SK-N-SH (cell line): ENCODE measurements around the gene NAV2. TPM values are rescaled to one million over a fixed set of nuclear protein-coding genes. Genes with fewer than 3 reads are reported as not detected.

Experiments used
- CTCF ChIA-PET: fragments of 300-600, 350-600 bp; formaldehyde crosslinking; extraction: SDS; loops from one replicate; lab custom pipeline; 2021; lab: Yijun Ruan, JAX
- POLR2A ChIA-PET: fragments of 350-600 bp; sonication (Branson Sonifier 250); formaldehyde crosslinking; extraction: SDS; loops from one replicate; lab custom pipeline; 2020; ENCODE audit warnings: antibody characterized with exemption, inconsistent platforms; lab: Yijun Ruan, JAX
- DNase-seq: peaks from one replicate; pipeline ENCODE4 v3.0.0; 2012
- H2AFZ ChIP-seq: fragments of 200-600 bp; sonication (generic); 2 replicates; pipeline ENCODE4 v1.8.1; 2016; ENCODE audit warnings: antibody characterized with exemption, mild to moderate bottlenecking, low read depth
- H3F3A ChIP-seq: fragments of 200-600 bp; sonication (generic); replicated peaks from 2 replicates; pipeline ENCODE3; 2016; ENCODE audit warnings: antibody characterized with exemption, mild to moderate bottlenecking; ENCODE audit not compliant: insufficient read depth
- H3K27ac ChIP-seq, 2 experiments: fragments of 200-500 bp in 1 of 2; fragments of 200-600 bp in 1 of 2; sonication (Bioruptor generic) in 1 of 2; sonication (generic), shearing (Covaris generic) in 1 of 2; 2 replicates each; pipeline versions ENCODE4 v1.5.1 to v1.6.1; 2014 to 2016; ENCODE audit warnings: low read depth in 2 of 2, inconsistent platforms in 1 of 2, low read length in 1 of 2, mild to moderate bottlenecking in 1 of 2, mixed read lengths in 1 of 2
- H3K27me3 ChIP-seq: fragments of 200-600 bp; sonication (generic), shearing (Covaris generic); 2 replicates; pipeline ENCODE4 v1.6.1; 2016; ENCODE audit warnings: mixed run types; ENCODE audit not compliant: insufficient read depth
- H3K36me3 ChIP-seq, 2 experiments: fragments of 200-500 bp in 1 of 2; fragments of 200-600 bp in 1 of 2; sonication (Bioruptor generic) in 1 of 2; sonication (generic) in 1 of 2; replicated peaks in 1 of 2; 2 replicates each; pipeline versions ENCODE3 to v1.5.1; 2014 to 2016; ENCODE audit warnings: low read length in 1 of 2, mild to moderate bottlenecking in 1 of 2; ENCODE audit not compliant: insufficient read depth in 2 of 2, control insufficient read depth in 1 of 2
- H3K4me1 ChIP-seq, 2 experiments: fragments of 200-500 bp in 1 of 2; fragments of 200-600 bp in 1 of 2; sonication (Bioruptor generic) in 1 of 2; sonication (generic), shearing (Covaris generic) in 1 of 2; 2 replicates each; pipeline versions ENCODE4 v1.5.1 to v1.6.1; 2014 to 2016; ENCODE audit warnings: low read depth in 1 of 2, low read length in 1 of 2, mixed run types in 1 of 2; ENCODE audit not compliant: insufficient read depth in 2 of 2, control insufficient read depth in 1 of 2
- H3K4me2 ChIP-seq: fragments of 200-600 bp; sonication (generic), shearing (Covaris generic); 2 replicates; pipeline ENCODE4 v1.6.1; 2017; ENCODE audit warnings: mixed run types
- H3K4me3 ChIP-seq, 2 experiments: fragments of 200-500 bp in 1 of 2; fragments of 200-600 bp in 1 of 2; sonication (Bioruptor generic) in 1 of 2; sonication (generic), shearing (Covaris generic) in 1 of 2; 2 replicates each; pipeline versions ENCODE4 v1.5.1 to v1.8.1; 2014 to 2016; ENCODE audit warnings: low read depth in 2 of 2, inconsistent platforms in 1 of 2, low read length in 1 of 2, mild to moderate bottlenecking in 1 of 2, mixed read lengths in 1 of 2, moderate library complexity in 1 of 2
- H3K79me2 ChIP-seq: fragments of 200-600 bp; sonication (generic); 2 replicates; pipeline ENCODE4 v1.8.1; 2017; ENCODE audit warnings: mild to moderate bottlenecking; ENCODE audit not compliant: insufficient read depth
- H3K9ac ChIP-seq: fragments of 200-600 bp; sonication (generic); 2 replicates; pipeline ENCODE4 v1.6.1; 2017; ENCODE audit warnings: mixed run types
- H3K9me2 ChIP-seq: fragments of 200-600 bp; sonication (generic); 2 replicates; pipeline ENCODE4 v1.6.1; 2017; ENCODE audit warnings: mixed run types
- H3K9me3 ChIP-seq: fragments of 200-600 bp; sonication (generic); 2 replicates; pipeline ENCODE4 v1.6.1; 2017; ENCODE audit warnings: mixed run types, mild to moderate bottlenecking, moderate library complexity
- H4K20me1 ChIP-seq: fragments of 200-600 bp; sonication (generic); 2 replicates; pipeline ENCODE4 v1.6.1; 2017; ENCODE audit warnings: mild to moderate bottlenecking, mixed run types; ENCODE audit not compliant: insufficient read depth
- CHD2 ChIP-seq: fragments of 150-350 bp; IDR thresholded peaks from 2 replicates; pipeline ENCODE4 v1.6.1; 2018; ENCODE audit warnings: low read length; ENCODE audit not compliant: partially characterized antibody
- CTCF ChIP-seq: fragments of 200-600 bp; sonication (generic); IDR thresholded peaks from 2 replicates; pipeline ENCODE4 v1.6.1; 2017; ENCODE audit warnings: antibody characterized with exemption, mild to moderate bottlenecking, moderate library complexity
- FOXJ3 ChIP-seq: sonication (generic); formaldehyde crosslinking; IDR thresholded peaks from 2 replicates; pipeline ENCODE4 v1.5.1; 2020; ENCODE audit warnings: mild to moderate bottlenecking, missing genetic modification reagents
- GABPA ChIP-seq: IDR thresholded peaks from 2 replicates; pipeline ENCODE4 v1.4.0; 2012; ENCODE audit warnings: low read depth, mild to moderate bottlenecking
- JUND ChIP-seq: IDR thresholded peaks from 2 replicates; pipeline ENCODE4 v1.4.0; 2012
- NFIC ChIP-seq: IDR thresholded peaks from 2 replicates; pipeline ENCODE4 v1.4.0; 2012; ENCODE audit warnings: borderline replicate concordance
- PBX3 ChIP-seq: IDR thresholded peaks from 2 replicates; pipeline ENCODE4; 2012
- TAF1 ChIP-seq: IDR thresholded peaks from 2 replicates; pipeline ENCODE4 v1.6.1; 2012; ENCODE audit warnings: low read depth, mild to moderate bottlenecking, low read length, moderate library complexity, borderline replicate concordance
- YY1 ChIP-seq: IDR thresholded peaks from 2 replicates; pipeline ENCODE4 v1.4.0; 2012; ENCODE audit warnings: low read depth, mild to moderate bottlenecking
- ZBTB33 ChIP-seq: IDR thresholded peaks from 2 replicates; pipeline ENCODE4 v1.4.0; 2012; ENCODE audit warnings: low read depth, borderline replicate concordance
- WGBS: methylation state at CpG from one replicate; pipeline ENCODE4 v1.1.6; 2017; ENCODE audit warnings: low lambda C conversion rate; 5-methylcytosine and 5-hydroxymethylcytosine counted together
- polyA plus RNA-seq, 3 experiments: library from polyadenylated mRNA; depleted of rRNA; stranded (reverse); fragments of >200 nt; gene quantifications; 2 replicates each; pipeline ENCODE4 v1.2.3, GENCODE V29; 2012

Gene NAV2
- polyA plus RNA-seq, 1 of the 3 experiments (the other 2 are of a cell fraction) = 26.2 TPM

DNA sequence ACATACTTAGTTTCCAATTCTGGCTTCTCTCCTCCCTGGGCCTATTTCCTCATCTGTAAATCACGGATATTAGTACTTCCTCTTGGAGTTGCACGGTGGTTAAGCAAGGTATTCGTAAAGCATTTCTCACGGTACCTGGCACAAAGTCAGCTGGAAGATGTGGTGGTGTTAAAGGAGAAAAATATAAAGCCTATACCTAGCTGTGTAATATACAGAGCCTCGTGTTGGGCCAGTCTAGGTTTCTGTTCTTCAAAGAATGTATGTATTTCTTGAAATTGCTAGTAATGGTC lies 400.5 kb downstream of the NAV2 start:
- no peak for DNase-seq
- H3K9ac ChIP-seq = peak overlapping the region; percentile 52; the same call in 1 of the 2 replicates

GRCh38 chr11:20114588-20114987 lies 402.0 kb downstream of the NAV2 start:
- POLR2A ChIA-PET = no interaction called here
- CTCF ChIA-PET = interaction anchor here (0.9 to 5.9 kb wide), 4 partner anchors 14 to 240 kb away, joined by 3 to 42 read pairs (median 7); no protein-coding TSS in a partner anchor
- Histone ChIP-seq H3K9me3 (no peaks in the 10 kb centered on the region), H3K9me2 (no peaks in the 10 kb centered on the region), H3K4me1 (peaks cover 27 to 38% of the 10 kb centered on the region in 2 experiments), H3K4me3 (no peak overlapping the region), H2AFZ (no peak overlapping the region), H3K4me2 (no peak overlapping the region), H3K27ac (peak overlapping the region in 1 of 2 experiments; percentile 97; a peak in 3 of 4 replicates), H3K36me3 (peaks cover 53 to 84% of the 10 kb centered on the region in 2 experiments), H4K20me1 (peaks cover 9% of the 10 kb centered on the region), H3F3A (peaks cover 37% of the 10 kb centered on the region), H3K27me3 (no peaks in the 10 kb centered on the region), H3K9ac (no peak overlapping the region), H3K79me2 (peaks cover 26% of the 10 kb centered on the region)
- no peak for DNase-seq
- WGBS = 89% methylated on average over 4 of the region's 10 CpGs
- TF ChIP-seq JUND (no peak), TAF1 (no peak), PBX3 (0 out of 2 replicates have a peak, but pooled peaks have one; percentile 6), CTCF (no peak)

More for the DNA sequence above, 400.5 kb downstream of the NAV2 start:
- Histone ChIP-seq H3K4me1 (peaks cover 27 to 49% of the 10 kb centered on the region in 2 experiments), H3K9me2 (no peaks in the 10 kb centered on the region), H3K9me3 (no peaks in the 10 kb centered on the region), H3K4me2 (peak overlapping the region; percentile 56), H3K4me3 (no peak overlapping the region), H3K27ac (peak overlapping the region; percentile 95 to 97), H4K20me1 (peaks cover 9% of the 10 kb centered on the region), H3K79me2 (peaks cover 26% of the 10 kb centered on the region), H2AFZ (no peak overlapping the region), H3K36me3 (peaks cover 54 to 84% of the 10 kb centered on the region in 2 experiments), H3K27me3 (no peaks in the 10 kb centered on the region), H3F3A (peaks cover 52% of the 10 kb centered on the region)
- TF ChIP-seq FOXJ3 (CRISPR knock-in tag) (no peak), YY1 (no peak), JUND (no peak), ZBTB33 (no peak), GABPA (no peak), CHD2 (no peak), NFIC (no peak)
- ChIA-PET CTCF (interaction anchor here (1.5 to 5.9 kb wide), 7 partner anchors 10 to 241 kb away, joined by 3 to 60 read pairs (median 16); no protein-coding TSS in a partner anchor), POLR2A (no interaction called here)
- WGBS = 93% methylated on average over 5 of the region's 5 CpGs
